ENCODE measurements around the gene DNAJB4.
"Not testable (repeated sequence)": the region's sequence is repeated elsewhere in the genome, so short reads cannot be mapped to it uniquely, and the experiment has no call there.

Gene DNAJB4

DNA sequence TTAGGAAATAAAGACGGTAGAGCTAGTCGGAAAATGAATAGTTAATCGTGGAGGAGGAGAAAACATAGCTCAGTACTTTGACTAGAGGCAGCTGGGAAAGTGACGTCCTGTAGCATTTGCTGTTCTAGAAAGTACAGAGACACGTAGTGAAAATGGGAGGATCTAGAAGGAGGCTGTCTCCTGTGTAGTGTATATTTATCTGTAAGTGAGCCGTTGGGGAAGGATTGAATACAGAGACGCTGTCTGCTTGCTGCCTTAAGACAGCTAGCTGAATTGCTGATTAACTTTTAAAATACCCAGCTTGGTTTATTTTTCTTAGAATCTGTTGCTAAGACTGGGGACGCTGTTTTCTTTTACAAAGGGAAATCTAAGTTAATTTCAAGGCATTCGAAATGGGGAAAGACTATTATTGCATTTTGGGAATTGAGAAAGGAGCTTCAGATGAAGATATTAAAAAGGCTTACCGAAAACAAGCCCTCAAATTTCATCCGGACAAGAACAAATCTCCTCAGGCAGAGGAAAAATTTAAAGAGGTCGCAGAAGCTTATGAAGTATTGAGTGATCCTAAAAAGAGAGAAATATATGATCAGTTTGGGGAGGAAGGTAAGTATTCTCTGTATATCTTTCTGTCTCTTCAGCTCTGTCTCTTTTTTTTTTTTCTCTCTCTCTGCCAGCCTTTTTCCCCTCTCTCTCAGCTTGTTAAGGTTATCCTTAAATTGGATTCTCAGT, at the start of gene DNAJB4:
DNAJB4 (plus strand) TSS at position 221 of the 729 bp plus-strand sequence; CDS start at position 393, 172 bp downstream.
- peak; percentile 7 to 13 for DNase-seq (ENCODE audit: low read depth in 2 of 2)

DNA sequence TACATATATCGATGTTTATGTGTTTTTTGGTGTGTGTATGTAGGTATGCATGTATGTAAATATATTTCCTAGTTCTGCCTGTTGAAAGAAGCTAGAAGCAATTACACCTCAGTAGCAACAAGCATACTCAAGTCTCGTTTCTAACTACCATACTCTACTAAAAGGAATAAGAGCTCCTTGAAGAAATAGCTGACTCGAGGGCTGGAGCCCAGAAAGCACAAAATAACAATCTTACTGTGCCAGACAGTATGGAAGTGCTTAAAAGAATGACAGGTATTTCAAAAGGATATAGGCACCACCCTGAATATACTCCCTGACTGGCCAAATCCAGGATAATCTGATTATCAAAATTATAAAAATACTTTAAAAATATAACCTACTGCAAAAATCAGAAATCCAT, 49.0 kb upstream of the DNAJB4 start:
- DNase-seq (ENCODE audit: low read depth in 2 of 2): no peak

DNA sequence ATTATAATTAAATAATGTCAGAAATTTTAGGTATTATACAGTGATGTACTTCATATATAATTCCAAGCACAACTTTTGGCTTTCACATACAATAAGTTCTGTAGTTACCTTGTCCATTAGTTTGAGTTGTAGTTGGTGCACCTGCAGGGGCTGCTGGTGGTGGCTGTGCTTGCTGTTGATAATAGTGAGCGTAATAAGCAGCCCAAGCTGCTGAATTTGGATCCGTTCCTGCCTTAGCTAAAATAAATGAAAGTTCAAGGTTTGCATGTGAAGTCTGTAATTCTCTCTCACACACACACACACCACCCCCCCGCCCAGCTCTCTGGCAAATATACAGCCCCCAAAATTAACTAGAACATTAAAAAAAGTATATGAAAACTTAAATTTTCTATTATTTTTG, 48.3 kb upstream of the DNAJB4 start:
- DNase-seq (ENCODE audit: low read depth in 2 of 2): no peak

DNA sequence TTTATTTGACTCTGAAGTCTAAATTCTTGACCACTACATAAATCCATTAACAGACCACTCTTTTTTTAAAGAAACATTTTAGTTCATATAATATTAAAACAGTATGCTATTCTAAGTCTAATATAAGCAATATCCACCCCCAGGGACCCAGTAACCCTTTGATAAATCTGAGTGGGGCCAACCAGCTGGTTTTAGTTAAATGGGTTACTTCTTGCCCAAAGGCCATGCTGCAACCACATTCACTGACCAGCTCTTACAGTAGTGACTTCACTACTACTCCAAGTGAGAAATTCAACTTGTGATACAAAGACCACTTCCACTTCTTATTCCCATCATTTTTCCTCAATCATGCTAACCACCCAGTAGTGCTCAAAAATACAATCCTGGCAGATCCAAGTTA, 46.3 kb upstream of the DNAJB4 start:
- DNase-seq (ENCODE audit: low read depth in 2 of 2): no peak

DNA sequence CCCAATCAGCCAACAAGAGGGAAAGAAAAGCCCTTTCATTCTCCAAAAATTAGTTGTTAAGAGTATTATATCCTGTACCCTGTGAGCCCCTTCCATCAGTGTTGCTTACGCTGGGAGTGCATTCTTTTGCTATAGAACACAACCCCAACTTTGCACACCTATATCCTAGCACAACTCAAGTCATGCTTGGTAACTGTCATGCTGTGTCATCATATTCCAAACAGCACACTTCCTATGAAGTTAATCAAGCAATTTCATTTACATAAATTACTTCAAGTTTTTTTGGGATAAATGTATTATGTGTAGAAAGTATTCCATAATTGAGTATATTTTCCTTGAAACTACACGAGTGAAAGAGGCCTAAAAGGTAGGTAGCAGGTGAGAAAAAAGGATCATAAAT, 45.9 kb upstream of the DNAJB4 start:
- no peak for DNase-seq (ENCODE audit: low read depth in 2 of 2)

DNA sequence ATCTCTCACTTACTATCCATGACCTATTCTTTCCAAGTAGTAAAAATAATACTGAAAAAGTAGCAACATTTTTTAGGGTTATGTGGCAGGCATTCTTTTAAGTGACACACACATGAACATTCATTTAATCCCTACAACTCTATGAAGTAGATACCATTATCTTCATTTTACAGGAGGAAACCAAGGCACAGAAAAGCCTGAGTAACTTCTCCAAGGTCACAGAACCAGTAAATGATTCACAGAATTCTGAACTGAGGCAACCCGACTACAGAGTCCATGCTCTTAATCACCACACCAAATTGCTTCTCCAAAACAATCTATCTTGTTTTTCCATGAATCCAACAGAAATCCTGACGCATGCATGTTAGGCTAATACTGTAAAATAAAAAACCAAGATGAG, 43.3 kb upstream of the DNAJB4 start:
- DNase-seq (ENCODE audit: low read depth in 2 of 2): no peak

DNA sequence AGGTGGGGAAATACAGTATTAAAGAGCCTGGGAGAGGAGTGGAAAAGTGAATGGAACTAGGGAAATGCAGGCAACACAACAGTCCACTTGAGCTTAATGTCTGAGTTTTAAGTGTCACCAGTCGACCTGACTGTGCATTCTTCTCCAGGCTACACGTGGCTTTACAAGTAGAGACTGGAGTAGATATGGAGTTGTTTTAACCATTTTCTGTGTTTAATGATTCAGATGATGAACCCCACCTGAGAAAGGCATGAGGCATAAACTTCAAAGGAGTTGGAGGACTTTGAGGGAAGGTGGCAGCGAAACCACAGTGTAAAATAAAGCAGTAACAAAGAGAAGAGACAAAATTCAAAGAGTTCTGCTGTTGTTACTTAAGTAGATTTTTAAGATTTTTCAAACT, 38.4 kb upstream of the DNAJB4 start:
- no peak for DNase-seq (ENCODE audit: low read depth in 2 of 2)

DNA sequence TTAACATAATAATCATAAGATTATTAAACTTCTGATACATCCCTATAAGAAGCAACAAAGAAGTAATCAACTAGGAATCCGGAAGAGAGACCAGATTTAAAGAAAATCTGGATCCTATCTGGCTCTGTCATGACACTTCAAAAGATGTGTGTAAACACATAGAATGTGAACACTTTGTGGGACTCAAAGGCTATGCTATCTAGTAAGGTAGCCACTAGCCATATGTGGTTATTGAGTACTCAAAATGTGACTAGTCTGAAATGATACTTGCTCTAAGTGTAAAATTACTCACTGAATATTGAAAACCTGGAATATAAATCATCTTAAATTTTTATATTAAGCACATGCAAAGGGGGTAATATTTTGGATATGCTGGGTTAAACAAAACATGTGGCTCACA, 34.5 kb upstream of the DNAJB4 start:
- no peak for DNase-seq (ENCODE audit: low read depth in 2 of 2)

DNA sequence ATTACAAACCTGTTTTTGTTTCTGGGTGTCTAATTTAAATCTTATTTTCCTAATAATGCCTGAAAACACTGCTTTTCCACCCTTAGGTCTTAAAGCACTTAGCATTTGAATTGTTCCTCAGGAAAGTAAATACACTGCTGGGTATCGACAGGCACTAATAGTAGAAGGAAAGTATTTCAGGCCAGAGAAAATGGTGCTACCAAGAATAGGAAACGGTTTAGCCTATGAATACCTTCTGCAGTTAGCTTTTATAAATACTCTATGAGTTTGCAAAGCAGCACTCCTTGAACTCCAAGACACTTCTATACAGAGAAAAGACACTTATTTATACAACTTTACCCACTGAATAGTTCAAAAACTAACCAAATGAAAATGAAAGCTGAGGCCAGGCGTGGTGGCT, 32.7 kb upstream of the DNAJB4 start:
- DNase-seq (ENCODE audit: low read depth in 2 of 2): no peak

DNA sequence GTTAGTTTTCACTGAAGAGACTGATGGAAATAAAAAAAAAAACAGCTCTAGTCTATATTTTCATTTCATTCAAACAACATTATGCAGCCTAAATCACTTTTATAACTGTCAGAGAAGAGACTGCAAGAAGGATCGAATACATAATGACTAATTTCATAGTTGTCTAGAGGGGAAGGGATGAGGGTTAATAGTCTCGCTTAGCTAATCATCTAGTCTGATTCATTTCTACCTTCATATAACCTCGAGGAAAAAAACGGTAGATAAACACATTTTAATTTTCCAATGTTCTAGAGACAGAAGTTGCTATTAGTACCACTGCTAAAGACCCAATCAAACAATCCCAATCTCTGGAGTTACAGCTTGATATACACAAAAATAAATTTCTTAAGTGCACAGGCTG, 29.4 kb upstream of the DNAJB4 start:
- no peak for DNase-seq (ENCODE audit: low read depth in 2 of 2)

DNA sequence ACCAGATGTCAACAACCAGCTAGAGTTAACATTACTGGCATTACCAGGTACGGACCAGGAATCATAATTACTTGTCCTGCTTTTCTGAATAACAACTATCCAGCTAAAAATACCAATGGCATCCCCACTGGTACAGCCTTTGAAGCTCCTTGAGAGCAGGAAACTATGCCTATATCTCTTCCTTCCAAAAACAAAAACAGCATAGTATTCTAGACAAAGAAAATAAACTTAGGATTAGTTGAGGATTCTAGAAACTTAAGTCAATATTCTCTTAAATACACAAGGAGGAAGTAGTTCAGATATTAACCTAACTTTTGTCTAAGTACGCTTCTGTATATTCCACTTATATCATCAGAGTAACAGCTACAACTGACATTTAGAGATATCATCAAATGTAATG, 28.8 kb upstream of the DNAJB4 start:
- no peak for DNase-seq (ENCODE audit: low read depth in 2 of 2)

DNA sequence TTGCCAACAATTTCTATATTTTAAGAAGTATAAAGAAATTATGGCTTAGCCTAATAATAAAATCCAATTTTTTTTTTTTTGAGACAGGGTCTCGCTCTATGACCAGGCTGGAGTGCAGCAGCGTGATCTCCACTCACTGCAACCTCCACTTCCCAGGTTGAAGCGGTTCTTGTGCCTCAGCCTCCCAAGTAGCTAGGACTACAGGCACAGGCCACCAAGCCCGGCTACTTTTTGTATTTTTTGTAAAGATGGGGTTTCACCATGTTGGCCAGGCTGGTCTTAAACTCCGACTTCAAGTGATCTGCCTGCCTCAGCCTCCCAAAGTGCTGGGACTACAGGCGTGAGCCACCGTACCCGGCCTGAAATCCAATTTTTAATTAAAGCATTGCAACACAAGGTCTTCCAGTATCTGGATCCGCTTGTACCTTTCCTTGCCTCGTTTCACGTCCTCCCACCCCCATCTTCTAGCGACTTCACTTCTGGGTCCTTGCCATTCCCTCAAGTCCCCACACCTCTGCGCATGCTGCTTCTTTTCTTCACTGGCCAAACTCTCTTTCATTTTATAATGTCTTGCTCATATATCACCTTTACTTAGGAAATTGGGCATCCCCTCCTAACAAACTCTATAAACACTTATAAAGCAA, 28.2 kb upstream of the DNAJB4 start:
- no peak for DNase-seq (ENCODE audit: low read depth in 2 of 2)

DNA sequence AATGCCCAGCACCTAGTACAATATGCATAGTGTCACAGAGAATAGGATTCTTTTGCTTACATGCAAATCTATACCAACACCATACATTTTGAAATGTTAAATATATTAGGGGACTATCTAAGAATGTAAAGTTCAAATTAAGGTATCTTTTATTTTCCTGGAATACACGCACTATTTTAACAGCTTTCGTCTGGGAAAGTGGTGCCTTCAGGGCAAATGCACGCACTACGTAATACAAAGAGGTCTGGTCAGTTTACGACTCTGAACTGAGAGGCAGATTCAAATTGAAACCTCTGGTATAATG, 26.8 kb upstream of the DNAJB4 start:
- DNase-seq (ENCODE audit: low read depth in 2 of 2): no peak

DNA sequence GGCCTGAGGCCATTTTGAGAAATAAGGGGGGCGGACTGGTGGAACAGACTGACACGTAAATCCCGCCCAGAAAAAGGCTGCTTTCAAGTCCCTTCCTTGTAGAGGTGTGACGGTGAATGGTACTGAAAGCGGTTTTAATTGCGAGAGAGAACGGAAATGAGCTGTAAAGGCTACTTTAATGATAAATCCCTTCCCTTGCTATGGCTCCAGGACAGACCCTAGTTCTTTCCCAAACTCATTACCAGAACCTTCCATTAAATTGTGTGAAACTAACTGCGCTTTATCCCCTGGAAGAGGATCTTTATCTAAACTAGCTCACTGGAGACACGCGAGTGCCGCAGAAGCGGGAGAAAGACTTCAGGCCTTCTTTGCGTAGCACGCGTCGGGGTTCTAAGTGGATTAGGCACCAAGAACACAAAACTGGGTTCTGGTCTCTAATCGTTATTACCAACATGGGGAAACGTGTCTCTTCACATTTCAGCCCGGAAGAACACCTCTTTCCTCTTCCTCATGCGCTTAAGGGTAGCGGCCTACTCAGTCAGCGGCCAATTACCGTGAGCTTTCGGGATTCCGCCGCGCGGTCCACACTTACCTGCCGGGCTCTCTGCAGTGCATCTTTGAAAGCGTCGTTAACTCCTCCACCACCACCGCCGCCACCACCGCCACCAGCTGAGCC, 26.3 kb upstream of the DNAJB4 start:
- peak; percentile 47 to 55 for DNase-seq (ENCODE audit: low read depth in 2 of 2)

DNA sequence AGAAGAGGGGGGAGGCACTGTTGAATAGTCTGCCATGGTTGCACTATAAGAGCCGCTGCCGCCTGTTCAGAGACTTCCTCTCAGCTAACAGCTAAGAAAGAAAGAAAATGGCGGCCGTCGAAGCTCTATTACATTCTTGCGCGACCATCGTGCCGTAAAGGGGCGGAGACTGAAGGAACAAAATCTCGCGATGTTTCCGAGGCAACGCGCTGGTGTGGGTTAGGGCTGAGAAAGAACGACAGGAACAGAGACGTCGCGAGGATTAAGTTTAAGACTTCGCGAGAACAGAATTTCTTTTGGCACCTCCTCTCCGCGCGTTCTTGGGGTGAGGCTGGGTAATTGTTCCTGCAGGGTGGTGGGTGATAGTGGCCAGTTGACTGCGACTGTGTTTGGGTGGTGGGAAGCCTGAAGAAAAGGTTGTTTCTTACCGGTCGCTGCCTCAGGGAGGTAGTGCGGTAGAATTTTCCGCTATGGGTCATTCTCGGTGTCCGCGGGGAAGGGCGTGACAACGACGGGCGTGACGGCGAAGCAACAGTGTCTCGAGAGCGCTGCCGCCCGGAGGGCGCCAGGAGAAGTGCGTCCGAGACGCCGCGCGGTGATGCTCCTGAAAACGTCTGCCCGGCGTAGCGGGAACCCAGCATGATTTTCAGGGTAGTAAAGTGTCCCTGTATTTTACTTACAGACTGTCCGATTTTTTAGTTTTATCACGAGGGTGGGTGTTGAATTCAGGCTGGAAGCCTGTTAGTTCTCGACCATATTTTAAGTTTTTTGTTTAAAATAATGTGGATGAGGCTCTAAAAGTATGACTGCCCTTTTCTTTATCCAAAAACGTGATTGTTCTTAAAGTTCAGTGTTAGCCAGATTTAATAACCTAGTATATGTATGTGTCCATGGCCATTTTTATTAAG, 25.5 kb upstream of the DNAJB4 start, which contains the start of gene FUBP1:
FUBP1 (minus strand) TSS at position 104 of the 908 bp plus-strand sequence; CDS start at position 36, 68 bp downstream.
- DNase-seq (ENCODE audit: low read depth in 2 of 2): peak; percentile 83 to 92

DNA sequence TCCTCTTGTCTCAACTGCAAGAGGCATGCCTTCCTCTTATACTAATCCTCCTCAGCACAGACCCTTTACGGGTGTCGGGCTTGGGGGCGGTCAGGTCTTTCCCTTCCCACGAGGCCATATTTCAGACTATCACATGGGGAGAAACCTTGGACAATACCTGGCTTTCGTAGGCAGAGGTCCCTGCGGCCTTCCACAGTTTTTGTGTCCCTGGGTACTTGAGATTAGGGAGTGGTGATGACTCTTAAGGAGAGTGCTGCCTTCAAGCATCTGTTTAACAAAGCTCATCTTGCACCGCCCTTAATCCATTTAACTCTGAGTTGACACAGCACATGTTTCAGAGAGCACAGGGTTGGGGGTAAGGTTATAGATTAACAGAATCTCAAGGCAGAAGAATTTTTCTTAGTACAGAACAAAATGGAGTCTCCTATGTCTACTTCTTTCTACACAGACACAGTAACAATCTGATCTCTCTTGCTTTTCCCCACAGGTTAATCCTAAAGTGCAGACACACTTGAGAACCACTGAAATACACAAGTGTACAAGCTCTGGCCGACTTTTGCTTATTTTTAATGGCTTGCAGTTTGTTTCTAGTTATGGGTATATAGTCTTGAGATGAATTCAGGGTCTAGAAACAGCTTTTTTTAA, 21.3 kb upstream of the DNAJB4 start:
- not testable (repeated sequence) for DNase-seq (ENCODE audit: low read depth in 2 of 2)

DNA sequence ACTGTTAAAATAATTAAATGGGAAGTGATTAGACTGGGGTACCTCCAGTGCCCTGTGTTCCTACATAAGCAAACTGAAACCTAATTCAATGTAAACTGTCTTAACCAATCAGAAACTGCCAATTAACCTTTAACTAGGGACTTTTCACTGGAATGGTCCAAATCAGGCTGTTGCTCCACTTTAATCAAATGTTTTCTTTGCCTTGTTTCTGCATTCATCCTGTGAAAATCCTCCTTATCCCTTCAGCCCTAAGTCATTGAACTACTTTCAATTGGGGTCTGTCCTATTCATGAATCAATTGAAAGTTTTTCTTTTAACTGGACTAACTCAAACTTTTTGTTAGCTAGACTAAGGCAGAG, 20.8 kb upstream of the DNAJB4 start:
- DNase-seq (ENCODE audit: low read depth in 2 of 2): no peak

DNA sequence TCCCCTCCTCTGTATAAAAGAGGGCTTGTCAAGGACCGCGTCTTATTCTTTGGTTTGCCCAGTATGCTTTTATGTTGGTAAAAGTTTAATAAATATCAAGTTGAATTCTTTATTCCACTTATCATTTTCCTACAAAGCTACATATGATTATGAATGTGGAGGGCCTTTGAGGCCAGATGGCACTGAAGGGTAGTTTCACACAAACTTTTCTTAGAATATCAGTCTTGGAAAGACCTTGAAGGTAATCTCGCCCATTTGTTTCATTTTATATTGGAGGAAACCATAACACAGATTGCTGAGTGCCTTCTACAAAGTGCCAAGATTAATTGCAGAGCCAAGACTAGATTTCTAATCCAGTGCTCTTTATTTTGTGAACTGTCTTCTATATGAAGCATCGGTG, 20.1 kb upstream of the DNAJB4 start:
- no peak for DNase-seq (ENCODE audit: low read depth in 2 of 2)

DNA sequence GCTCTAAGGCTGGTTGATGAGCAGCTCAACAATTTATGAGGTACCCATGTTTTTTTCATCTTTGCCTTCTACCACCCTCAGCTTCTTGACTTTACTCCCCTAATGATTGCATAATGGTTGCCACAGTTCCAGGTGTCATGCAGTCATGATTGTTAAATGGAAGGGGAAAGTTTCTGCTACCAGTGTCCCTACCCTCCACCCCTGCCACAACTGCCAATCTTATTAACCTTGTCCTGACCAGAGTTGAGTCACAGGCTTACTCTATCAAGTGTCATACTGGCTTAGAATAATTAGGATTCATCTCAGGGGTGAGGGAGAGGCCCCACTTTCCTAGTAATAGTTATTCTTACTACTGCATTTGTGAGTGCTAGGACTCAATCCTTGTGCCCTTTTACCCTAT, 17.9 kb upstream of the DNAJB4 start:
- DNase-seq (ENCODE audit: low read depth in 2 of 2): no peak

DNA sequence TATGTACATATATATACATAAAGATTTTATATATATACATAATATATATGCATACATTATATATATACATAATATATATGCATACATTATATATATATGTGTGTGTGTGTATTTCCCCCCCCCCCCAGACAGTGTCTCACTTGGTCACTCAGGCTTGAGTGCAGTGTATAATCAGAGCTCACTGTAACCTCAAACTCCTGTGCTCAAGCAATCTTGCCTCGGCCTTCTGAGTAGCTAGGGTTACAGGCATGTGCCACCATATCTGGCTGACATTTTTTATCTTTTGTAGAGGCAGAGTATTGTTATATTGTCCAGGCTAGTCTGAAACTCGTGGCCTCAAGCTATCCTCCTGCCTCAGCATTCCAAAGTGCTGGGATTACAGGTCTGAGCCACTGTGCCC, 16.8 kb upstream of the DNAJB4 start:
- DNase-seq (ENCODE audit: low read depth in 2 of 2): no peak

DNA sequence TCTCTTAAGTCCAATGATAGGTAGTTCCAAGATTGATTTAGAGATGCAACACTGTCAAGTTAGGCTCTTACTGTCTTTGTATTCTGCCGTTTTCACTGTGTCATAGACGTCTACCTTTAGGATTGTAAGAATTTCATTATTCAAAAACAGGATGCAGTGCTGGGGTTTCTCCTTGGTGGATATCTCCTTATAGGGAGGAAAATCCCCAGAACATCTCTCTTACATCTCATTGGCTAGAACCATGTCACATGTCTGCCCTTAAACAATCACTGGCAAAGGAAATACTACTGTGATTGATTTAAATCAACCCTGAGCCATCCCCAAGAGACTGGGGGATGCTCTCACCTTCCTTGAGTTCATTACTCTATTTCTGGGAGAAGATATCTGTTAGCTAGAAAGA, 15.0 kb upstream of the DNAJB4 start:
- DNase-seq (ENCODE audit: low read depth in 2 of 2): no peak

Measured in stimulated activated CD8-positive, alpha-beta memory T cell treated with anti-CD3 and anti-CD28 coated beads, Interleukin-2, amount 100 ng/mL, for 48 hours (primary cell).